ENCODE measurements around the gene ADGRG3.

Gene ADGRG3

DNA sequence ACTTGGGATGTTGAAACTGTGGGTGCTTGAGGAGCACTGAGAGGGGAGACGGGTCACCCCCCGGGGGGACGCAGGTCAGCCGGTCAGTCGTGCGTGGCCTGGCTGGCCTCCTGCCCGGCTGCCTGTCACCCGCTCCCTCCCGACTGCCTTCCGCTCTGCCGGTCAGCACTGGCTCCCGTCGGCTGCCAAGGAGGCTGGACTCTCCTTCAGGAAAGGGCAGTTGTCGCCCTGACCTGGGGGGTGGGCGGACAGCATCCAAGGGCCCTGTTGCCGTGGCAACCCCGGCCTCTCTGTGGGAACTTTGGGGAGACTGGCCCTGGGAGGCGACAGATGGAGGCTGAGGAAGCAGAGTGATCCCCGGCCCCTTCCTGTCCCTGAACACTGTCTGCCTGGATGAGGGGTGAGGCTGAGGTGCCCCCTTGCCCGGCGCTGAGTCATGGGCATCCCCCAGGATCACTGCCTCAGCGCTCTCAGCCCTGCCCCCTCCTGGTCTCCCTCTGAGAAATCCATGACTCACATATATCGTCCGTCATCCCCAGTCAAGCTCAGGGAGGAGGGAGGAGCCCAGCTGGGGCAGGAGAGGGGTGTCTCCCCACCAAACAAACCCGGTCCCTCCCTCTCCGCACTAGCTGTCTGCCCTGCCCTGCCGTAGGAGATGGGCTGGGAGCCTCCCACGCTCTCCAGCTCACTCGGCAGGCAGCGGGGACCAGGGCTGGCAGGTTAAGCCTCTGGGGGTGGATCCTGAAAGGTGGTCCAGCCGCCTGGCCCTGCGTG is 39.9 kb upstream of the ADGRG3 start, which contains the start of gene ADGRG1:
Gene ADGRG1 (plus strand): TSS at position 623 of the 774 bp plus-strand sequence. CDS start 21,658 bp downstream, outside the sequence.
- Mint-ChIP-seq H3K4me3 (peak within 1 kb of the TSS; percentile 68), H3K4me1 (ENCODE audit: low read depth) (peaks cover 13% of the 10 kb centered on the region), H3K27ac (peak within 1 kb of the TSS; percentile 40)

DNA sequence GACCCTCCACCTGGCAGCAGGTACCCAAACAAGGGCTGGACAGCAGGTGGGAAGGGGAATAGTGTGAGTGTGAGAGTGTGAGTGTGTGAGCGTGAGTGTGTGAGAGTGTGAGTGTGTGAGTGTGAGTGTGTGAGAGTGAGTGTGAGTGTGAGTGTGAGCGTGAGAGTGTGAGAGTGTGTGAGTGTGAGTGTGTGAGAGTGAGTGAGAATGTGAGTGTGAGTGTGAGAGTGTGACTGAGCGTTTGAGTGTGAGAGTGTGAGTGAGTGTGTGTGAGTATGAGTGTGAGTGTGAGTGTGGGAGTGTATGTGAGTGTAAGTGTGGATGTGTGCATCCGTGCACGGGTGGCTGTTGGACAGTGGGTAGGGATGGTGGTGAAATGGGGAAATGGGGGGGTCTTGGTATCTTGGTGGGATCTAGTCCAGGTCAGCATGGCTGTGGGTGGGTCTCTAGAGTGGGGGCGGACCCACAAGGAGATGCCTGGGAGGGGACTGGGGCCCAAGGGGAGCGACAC is 39.3 kb upstream of the ADGRG3 start:
- Mint-ChIP-seq H3K27me3 (peaks cover 12% of the 10 kb centered on the region), H3K36me3 (ENCODE audit: low read depth) (no peaks in the 10 kb centered on the region), H3K4me1 (ENCODE audit: low read depth) (peaks cover 13% of the 10 kb centered on the region), H3K27ac (peak overlapping the region; percentile 38), H3K9me3 (no peaks in the 10 kb centered on the region), H3K4me3 (peak overlapping the region; percentile 68)

More for the DNA sequence above, 39.9 kb upstream of the ADGRG3 start, which contains the start of gene ADGRG1:
- H3K36me3 Mint-ChIP-seq (ENCODE audit: low read depth) = no peaks in the 10 kb centered on the region
- peaks cover 12% of the 10 kb centered on the region for H3K27me3 Mint-ChIP-seq
- H3K9me3 Mint-ChIP-seq = no peaks in the 10 kb centered on the region

DNA sequence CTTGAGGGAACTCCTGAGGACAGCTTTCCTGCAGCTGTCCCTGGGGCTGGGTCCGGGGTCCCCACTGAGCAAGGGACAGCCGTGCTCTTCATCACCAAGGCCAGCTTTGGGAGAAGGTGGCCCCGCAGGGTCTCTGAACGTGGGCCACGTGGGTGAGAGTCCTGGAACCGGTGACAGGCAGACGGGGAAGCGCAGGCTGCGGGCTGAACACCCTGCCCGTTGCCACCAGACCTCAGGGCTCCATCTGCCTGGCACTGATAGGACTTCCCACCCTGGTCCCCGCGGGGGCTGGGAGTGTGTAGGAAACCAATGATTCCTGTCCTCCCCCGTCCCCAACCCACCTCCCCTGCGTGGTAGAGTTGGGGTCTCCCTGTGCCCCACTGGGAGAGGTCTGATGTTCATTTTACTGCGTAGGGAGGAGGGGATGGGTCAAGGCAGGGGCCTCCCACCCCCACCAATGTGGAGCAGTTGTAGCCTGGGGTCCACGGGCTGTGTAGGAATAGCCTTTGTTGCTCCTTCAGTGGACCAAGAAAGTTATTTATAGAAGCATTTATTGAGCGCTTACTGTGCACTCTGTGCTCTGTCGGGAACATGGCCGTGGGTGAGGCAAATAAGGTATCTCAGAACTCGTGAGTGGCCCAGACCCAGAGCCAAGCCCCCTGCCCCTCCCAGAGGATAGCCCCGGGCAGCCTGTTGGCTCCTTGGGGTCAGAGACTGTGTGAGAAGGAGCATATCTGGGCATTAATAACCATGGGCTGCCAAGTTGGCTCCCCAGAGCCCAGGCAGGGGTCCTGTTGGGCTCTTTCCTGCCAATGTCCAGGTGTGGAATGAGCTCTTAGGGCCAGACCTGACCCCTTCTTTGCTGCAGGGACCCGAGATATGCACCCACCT is 38.3 kb upstream of the ADGRG3 start:
- Mint-ChIP-seq H3K36me3 (ENCODE audit: low read depth) (no peaks in the 10 kb centered on the region), H3K9me3 (no peaks in the 10 kb centered on the region), H3K27me3 (peaks cover 12% of the 10 kb centered on the region), H3K27ac (no peak overlapping the region), H3K4me3 (peak overlapping the region; percentile 68), H3K4me1 (ENCODE audit: low read depth) (peaks cover 13% of the 10 kb centered on the region)

DNA sequence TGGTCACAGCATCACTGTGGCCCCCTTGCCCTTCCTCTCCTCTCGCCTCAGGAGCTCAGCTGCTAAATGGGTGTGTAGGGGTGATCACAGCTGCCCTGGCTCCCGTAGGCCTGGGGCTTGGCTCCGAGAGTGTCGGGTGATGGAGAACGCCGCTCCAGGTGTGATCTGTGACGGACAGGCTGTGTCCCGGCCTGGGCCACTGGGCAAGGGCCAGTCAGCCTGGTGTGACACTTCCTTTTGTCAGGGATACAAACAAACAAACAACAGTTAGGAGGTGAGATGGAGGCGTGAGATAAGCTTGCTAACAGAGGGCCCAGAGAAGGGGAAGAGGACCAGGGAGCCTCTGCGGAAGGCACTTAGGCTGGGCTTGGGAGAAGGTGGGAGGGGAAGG is 37.7 kb upstream of the ADGRG3 start:
- Mint-ChIP-seq H3K4me3 (no peak overlapping the region), H3K27me3 (peaks cover 12% of the 10 kb centered on the region), H3K9me3 (no peaks in the 10 kb centered on the region), H3K27ac (no peak overlapping the region), H3K4me1 (ENCODE audit: low read depth) (peaks cover 13% of the 10 kb centered on the region), H3K36me3 (ENCODE audit: low read depth) (no peaks in the 10 kb centered on the region)

DNA sequence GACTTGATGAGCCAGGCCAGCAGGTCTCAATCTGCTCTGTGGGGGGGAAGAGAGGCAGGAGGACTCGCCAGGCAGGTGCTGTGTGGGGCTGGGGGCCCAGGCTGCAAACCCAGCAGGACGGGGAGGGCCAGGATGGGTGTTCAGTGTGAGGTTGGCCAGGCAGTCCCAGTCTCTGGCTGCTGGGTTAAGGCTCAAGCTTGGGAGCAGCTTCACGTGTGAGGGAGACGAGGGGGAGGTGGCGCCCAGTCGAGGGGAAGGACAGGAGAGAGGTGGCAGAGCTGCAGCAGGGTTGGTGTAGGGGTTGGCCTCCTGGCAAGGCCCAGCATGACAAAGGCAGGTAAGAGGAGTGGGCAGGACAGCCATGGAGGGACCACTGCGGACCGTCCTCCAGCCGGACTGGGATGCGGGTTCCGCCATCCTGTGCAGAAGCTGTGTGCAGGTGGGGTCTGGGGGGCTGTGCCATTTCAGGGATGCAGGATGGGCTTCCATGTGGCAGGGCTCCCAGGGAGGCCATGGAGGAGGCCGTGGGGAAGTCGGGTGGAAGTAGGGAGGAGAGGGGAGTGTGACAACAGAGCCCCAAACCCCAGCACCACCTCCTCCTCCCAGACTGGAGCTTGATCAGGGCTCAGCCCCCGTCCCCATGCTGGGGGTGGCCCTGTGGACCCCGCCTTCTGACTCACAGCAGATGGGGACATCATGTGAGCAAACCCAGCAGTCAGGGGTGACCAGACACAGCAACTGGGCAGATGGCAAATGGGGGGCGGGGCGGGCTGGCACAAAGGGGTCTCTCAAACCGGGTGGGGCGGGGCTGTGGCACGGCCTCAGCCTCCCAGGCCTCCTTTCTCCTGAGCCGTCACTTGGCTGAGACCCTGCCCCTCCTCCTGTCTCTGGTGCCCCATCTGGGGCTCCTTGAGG is 36.9 kb upstream of the ADGRG3 start:
- no peak overlapping the region for H3K27ac Mint-ChIP-seq

DNA sequence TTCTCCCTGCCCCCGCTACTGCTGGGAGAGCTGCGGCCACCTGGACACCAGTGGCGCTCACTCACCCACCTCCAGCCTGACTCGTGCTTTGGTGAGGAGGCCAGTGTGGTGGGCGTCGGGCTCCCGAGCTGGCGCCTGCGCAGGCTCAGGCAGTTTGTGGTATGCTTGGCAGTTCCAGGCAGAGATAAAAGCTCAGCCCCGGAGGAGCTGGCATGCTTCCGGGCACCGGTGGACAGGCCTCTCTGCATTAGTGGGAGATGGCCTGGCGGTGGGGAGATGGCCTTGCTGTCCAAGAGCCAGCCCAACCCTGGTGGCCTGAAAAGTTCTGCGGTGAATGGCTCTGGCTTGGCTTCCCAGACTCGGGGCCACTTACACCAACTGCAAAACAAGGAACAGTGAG is 35.5 kb upstream of the ADGRG3 start:
- Mint-ChIP-seq H3K36me3 (ENCODE audit: low read depth) (no peaks in the 10 kb centered on the region), H3K4me1 (ENCODE audit: low read depth) (peaks cover 13% of the 10 kb centered on the region), H3K4me3 (no peak overlapping the region), H3K27me3 (peaks cover 12% of the 10 kb centered on the region), H3K27ac (no peak overlapping the region), H3K9me3 (no peaks in the 10 kb centered on the region)

More for the DNA sequence above, 36.9 kb upstream of the ADGRG3 start:
- Mint-ChIP-seq H3K36me3 (ENCODE audit: low read depth) (no peaks in the 10 kb centered on the region), H3K4me1 (ENCODE audit: low read depth) (peaks cover 13% of the 10 kb centered on the region), H3K27me3 (peaks cover 12% of the 10 kb centered on the region), H3K9me3 (no peaks in the 10 kb centered on the region), H3K4me3 (no peak overlapping the region)

DNA sequence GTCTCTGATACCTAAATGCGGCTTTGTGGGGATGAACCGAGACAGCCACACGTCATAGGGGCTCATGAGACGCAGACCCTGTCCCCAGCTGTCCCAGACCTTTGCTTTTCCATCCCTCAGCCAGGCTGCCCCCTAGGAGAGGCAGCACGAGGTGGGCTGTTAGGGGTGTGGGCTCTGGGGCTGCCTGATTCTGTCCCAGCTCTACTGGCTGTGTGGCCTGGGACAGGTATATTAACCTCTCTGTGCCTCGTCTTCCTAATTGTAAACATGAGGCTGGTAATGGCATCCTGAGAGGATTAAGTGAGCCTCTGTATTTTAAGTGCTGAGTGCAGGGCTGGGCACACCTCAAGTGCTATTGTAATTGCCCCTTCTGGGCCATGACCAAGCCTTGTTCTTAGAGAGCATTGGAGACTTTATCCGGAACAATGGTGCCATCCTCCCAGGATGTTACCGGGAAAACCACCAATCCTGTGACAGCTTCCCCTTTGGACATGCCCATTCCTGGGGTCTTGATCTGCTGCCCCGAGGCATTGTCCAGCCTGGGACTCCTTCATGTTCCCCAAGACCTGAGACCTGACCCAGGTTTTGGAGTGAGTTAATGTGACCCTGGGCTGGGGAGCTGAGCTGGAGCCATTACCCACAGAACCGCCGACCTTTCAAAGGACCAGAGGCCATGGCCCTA is 34.6 kb upstream of the ADGRG3 start:
- no peak overlapping the region for H3K4me3 Mint-ChIP-seq
- H3K36me3 Mint-ChIP-seq (ENCODE audit: low read depth) = no peaks in the 10 kb centered on the region
- no peak overlapping the region for H3K27ac Mint-ChIP-seq
- H3K27me3 Mint-ChIP-seq = peaks cover 18% of the 10 kb centered on the region
- peaks cover 8% of the 10 kb centered on the region for H3K4me1 Mint-ChIP-seq (ENCODE audit: low read depth)
- H3K9me3 Mint-ChIP-seq = no peaks in the 10 kb centered on the region

DNA sequence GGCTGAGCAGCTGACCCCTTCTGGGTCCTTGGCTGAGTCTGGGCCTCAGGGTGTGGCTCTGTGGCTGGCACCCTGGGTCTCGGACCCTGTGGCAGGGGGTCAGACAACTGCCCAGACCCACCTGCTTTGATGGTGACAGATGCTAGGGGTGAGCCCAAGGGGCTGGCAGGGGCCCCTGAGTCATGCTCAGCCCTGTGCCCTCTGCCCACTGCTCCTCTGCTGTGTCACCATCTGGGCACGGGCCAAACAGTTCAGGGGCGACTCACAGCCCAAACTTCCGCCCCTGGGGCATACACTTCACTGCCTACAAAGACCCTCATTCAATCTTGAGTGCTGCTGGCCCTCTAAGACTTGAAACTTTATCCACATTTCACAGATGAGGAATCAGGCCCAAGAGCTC is 33.9 kb upstream of the ADGRG3 start:
- H3K9me3 Mint-ChIP-seq = no peaks in the 10 kb centered on the region
- no peak overlapping the region for H3K27ac Mint-ChIP-seq
- H3K36me3 Mint-ChIP-seq (ENCODE audit: low read depth) = no peaks in the 10 kb centered on the region
- peaks cover 1% of the 10 kb centered on the region for H3K4me1 Mint-ChIP-seq (ENCODE audit: low read depth)
- H3K27me3 Mint-ChIP-seq = peaks cover 13% of the 10 kb centered on the region
- H3K4me3 Mint-ChIP-seq = no peak overlapping the region

DNA sequence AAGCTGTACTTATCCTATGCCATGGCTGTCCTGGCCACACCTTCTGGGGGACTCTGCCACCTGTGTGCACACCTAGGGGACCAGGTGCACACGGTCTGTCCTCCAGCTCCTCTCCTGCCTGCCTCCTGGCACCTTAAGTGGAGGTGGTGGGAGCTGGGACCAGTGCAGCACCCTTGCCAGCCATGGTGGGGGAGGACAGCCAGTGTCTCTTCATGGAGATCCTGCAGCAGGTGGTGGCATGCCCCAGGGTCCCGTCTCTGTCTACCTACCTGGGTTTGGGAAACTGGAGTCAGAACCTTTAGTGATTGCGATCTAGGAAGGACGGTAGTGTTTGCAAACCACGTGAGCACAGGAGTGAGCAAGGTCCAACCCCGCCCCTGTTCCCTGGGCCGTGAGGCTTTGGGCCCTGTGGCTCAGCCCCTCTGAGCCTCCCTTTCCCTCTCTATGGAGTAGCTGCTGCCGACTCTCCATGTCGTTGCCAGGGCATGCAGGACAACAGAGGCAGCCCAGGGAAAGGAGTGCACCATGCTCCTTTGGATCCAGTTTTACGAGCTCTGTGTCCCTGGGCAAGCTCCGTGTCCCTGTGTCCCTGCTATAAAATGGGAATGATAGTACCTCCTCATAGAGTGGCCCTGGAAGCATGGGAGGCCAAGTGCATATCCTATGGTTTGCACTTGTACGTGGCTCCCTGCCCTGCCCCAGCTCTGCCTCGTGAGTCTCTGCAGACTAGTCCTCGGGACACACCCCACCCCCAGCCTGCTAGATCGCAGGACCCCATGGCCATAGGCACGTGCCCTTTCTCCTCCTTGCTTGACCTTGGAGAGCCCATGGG is 32.6 kb upstream of the ADGRG3 start:
- no peaks in the 10 kb centered on the region for H3K9me3 Mint-ChIP-seq
- H3K4me1 Mint-ChIP-seq (ENCODE audit: low read depth) = no peaks in the 10 kb centered on the region
- H3K27me3 Mint-ChIP-seq = peaks cover 11% of the 10 kb centered on the region
- H3K27ac Mint-ChIP-seq = no peak overlapping the region
- H3K36me3 Mint-ChIP-seq (ENCODE audit: low read depth) = no peaks in the 10 kb centered on the region
- no peak overlapping the region for H3K4me3 Mint-ChIP-seq

DNA sequence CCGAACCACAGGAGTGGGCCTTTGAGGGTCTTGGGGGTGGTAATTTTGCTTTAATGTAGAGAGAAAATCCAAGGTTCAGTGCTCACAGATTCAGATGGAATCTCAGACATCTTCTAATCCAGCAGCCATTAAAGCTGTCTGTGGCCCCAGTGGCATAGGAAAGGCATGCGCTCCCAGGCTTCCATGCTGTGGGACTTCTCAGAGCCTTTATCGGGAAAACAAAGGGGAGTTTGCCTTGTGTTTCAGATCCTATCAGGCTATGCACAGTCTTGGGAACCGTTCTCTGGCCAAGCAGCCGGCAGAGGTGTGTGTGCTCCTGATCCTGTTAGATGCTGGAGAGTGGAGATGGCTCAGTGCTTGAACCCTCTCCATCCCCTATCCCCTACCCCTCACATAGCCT is 31.9 kb upstream of the ADGRG3 start:
- Mint-ChIP-seq H3K27me3 (peaks cover 7% of the 10 kb centered on the region), H3K9me3 (no peaks in the 10 kb centered on the region), H3K27ac (no peak overlapping the region), H3K36me3 (ENCODE audit: low read depth) (no peaks in the 10 kb centered on the region), H3K4me3 (no peak overlapping the region), H3K4me1 (ENCODE audit: low read depth) (no peaks in the 10 kb centered on the region)

DNA sequence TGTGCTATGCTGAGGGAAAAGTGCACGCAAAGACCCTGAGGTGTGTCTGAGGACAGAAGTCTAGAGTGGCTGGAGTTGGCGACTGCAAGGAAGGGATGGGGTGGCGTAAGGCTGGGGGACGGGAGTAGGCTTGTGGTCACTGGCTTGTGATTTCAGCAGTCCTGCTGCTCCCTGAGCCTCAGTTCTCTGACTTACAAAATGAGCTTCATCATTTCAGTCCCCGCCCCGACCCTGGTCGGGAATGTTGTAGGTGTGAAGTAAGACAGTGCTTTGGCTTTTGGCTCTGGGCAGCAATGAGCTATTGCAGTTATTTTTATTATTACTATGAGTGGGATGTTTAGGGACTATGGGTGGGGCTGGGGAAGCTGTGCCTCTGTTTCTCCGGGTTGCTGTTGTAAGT is 31.1 kb upstream of the ADGRG3 start:
- no peaks in the 10 kb centered on the region for H3K9me3 Mint-ChIP-seq
- H3K36me3 Mint-ChIP-seq (ENCODE audit: low read depth) = no peaks in the 10 kb centered on the region
- peaks cover 7% of the 10 kb centered on the region for H3K27me3 Mint-ChIP-seq
- H3K4me3 Mint-ChIP-seq = no peak overlapping the region
- H3K27ac Mint-ChIP-seq = no peak overlapping the region
- no peaks in the 10 kb centered on the region for H3K4me1 Mint-ChIP-seq (ENCODE audit: low read depth)

DNA sequence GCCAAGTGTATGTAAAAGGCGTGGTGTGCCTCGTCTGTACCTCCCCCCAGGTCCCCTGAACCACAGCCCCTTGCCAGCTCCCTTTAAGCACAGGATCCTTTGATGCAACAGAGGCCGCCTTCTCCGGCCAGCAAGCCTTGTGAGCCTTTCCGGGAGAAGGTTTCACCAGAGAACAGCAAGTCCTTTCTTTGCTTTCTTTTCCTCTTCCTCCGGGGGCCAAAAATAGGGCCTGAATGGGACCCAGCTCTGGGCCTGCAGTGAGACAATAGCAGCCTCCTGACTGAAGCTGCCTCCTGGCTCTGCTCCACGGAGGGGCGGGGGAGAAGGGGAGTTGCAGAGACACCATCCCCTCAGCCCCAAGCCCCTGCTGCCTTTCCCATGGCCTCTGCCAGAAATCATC is 30.7 kb upstream of the ADGRG3 start:
- Mint-ChIP-seq H3K27ac (no peak overlapping the region), H3K4me3 (no peak overlapping the region), H3K36me3 (ENCODE audit: low read depth) (no peaks in the 10 kb centered on the region), H3K27me3 (peaks cover 7% of the 10 kb centered on the region), H3K9me3 (no peaks in the 10 kb centered on the region), H3K4me1 (ENCODE audit: low read depth) (no peaks in the 10 kb centered on the region)

DNA sequence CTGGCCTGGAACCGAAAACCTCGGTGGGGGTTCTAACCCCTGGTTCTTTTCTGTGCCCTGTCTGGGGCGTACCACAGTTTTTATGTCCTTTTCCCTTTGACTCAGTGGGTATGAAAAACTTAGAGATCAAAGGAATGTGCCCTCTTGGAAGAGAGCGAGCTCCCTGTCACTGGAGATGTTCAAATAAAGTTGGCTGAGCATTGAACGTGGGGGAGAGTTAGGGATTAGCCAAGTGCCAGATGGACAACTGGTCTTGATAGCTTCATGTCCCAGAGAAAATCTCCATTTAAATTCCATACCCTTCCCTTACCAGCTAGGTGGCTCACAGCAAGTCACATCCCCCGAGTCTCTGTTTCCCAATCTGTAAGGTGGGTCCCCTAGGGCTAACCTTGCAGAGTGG is 30.1 kb upstream of the ADGRG3 start:
- Mint-ChIP-seq H3K4me3 (no peak overlapping the region), H3K27me3 (peaks cover 7% of the 10 kb centered on the region), H3K27ac (no peak overlapping the region), H3K4me1 (ENCODE audit: low read depth) (no peaks in the 10 kb centered on the region), H3K9me3 (no peaks in the 10 kb centered on the region), H3K36me3 (ENCODE audit: low read depth) (no peaks in the 10 kb centered on the region)
